Uterine smooth muscle cell (primary cell): Measurements from ENCODE around the gene CREBRF. TPM values are rescaled to one million over a fixed set of nuclear protein-coding genes. Genes with fewer than 3 reads are reported as not detected.

Experiments used
- total RNA-seq: library from RNA; depleted of rRNA; stranded (reverse); fragments of >200 nt; gene quantifications from 2 replicates; pipeline ENCODE4 v1.2.3, GENCODE V29; 2014

CREBRF gene, protein sequence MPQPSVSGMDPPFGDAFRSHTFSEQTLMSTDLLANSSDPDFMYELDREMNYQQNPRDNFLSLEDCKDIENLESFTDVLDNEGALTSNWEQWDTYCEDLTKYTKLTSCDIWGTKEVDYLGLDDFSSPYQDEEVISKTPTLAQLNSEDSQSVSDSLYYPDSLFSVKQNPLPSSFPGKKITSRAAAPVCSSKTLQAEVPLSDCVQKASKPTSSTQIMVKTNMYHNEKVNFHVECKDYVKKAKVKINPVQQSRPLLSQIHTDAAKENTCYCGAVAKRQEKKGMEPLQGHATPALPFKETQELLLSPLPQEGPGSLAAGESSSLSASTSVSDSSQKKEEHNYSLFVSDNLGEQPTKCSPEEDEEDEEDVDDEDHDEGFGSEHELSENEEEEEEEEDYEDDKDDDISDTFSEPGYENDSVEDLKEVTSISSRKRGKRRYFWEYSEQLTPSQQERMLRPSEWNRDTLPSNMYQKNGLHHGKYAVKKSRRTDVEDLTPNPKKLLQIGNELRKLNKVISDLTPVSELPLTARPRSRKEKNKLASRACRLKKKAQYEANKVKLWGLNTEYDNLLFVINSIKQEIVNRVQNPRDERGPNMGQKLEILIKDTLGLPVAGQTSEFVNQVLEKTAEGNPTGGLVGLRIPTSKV
- 15.5 and 24.9 TPM in 2 replicates for total RNA-seq

DNA sequence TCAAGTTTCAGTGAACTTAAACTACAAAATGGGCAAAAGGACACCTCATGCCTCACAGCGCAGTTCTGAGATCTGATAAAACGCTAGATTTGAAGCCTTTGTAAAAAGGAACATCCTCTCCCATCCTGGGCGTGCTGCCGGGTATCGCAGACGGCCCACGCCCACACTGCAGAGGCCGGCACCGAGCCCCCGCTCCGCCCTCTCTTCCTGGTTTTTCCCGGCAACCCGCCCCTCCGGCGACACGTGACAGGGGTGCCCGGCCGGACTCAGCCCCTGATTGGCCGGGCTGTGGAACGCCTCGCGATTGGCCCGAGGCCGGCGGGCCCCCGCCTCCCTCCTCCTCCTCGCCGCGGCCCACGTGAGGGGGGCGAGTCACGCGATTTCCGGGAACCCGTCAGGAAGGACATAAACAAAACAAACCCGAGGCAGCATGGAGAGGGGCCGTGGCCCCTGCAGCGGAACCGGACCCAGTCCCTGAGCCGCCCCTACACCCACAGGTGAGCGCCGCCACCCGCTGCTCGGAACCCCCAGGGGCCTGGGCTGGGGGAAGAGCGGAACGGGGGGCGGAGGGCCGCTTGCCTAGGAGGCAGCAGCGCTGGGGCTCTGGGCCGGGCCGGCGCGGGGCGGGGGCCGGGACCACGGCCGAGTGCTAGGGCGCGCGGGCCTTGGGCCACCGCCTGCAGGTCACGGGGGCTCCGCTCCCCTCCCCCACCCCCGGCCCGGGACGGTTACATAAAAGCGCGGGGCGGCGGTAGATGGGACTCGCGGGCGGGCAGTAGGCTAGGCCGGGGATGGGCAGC lies at the start of gene CREBRF:
Gene CREBRF, plus strand, starts transcription at position 370 of the 800 bp plus-strand sequence. CDS start 24,424 bp downstream, outside the sequence.

DNA sequence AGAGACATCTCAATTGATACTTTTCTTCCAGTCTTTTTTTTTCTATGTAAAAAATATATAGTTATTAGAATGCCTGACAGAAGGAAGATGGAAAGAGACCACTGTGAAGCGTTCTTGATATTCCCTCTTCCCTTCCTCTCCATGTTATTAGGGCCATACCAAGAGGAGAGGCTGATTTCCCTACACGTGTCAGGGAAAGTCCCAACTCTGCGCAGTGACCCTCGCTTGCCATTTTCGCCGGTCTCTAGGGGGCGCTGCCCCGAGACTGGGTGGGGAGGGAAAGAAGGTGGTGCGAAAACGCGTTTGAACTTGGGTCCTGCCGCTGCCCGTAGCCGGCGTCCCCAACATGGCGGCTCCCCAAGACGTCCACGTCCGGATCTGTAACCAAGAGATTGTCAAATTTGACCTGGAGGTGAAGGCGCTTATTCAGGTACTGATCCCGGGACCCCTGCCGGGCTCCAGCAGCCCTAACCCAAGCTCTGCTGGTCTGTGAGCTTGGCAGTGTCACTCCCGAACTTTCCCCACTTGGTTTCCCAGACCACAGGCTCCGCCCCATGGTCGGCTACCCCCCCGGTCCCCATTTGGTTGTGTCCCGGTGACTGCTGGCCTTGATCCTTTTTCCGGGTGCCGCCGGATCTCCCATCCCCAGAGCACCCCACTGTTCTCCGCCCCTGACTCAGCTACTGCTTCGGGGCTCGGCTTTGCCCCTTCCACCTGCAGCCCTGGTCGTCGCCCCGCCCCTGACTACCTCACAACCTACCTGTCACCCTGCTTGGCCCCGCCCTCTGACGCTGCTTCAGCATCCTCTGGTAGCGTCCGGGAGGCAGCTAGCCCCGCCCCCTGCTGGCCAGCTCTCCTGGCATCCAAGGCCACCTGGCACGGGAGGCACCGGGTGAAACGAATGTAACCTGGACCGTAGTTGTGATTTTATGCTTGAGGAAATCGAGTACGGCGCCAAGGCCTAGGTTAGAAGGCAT lies 88.3 kb downstream of the CREBRF start, which contains the start of gene BNIP1:
Gene BNIP1, plus strand, starts transcription at position 332 of the 977 bp plus-strand sequence. Its CDS starts 15 bp downstream, at position 347.

Other genes with a start within 250 kb of the CREBRF start
- gene ERGIC1, start 222.1 kb upstream of the CREBRF start, total RNA-seq: 111 and 118 TPM in 2 replicates
- gene RPL26L1, start 96.9 kb upstream of the CREBRF start, total RNA-seq: 50.5 and 75.4 TPM in 2 replicates
- 152 and 202 TPM in 2 replicates for gene ATP6V0E1, start 72.6 kb upstream of the CREBRF start, total RNA-seq
- gene BNIP1, start 88.2 kb downstream of the CREBRF start, total RNA-seq: 25.7 and 30.0 TPM in 2 replicates
- gene NKX2-5, start 178.9 kb downstream of the CREBRF start, total RNA-seq: not detected in 2 replicates